ENCODE data around the gene STIM1.

The STIM1 gene

GRCh38 chr11:3955299-3955665 lies 99.8 kb downstream of the STIM1 start:
- DNase-seq, result no peak

- DNase-seq, result no peak
Measured at GRCh38 chr11:3956038-3956437, 100.6 kb downstream of the STIM1 start.

- DNase-seq, result no peak
Measured at GRCh38 chr11:3956748-3957147, 101.3 kb downstream of the STIM1 start.

- DNase-seq, result no peak
Measured at GRCh38 chr11:3957437-3957836, 102.0 kb downstream of the STIM1 start.

GRCh38 chr11:3958281-3958680 lies 102.8 kb downstream of the STIM1 start:
- DNase-seq, result no peak

- no peak for DNase-seq
Measured at GRCh38 chr11:3959015-3959902, 103.8 kb downstream of the STIM1 start.

GRCh38 chr11:3959903-3960265 lies 104.4 kb downstream of the STIM1 start:
- no peak for DNase-seq

GRCh38 chr11:3962406-3962840 lies 107.0 kb downstream of the STIM1 start:
- DNase-seq, result no peak

GRCh38 chr11:3964056-3964455 lies 108.6 kb downstream of the STIM1 start:
- no peak for DNase-seq

- no peak for DNase-seq
Measured at GRCh38 chr11:3964935-3965604, 109.6 kb downstream of the STIM1 start.

GRCh38 chr11:3967695-3968094 lies 112.2 kb downstream of the STIM1 start:
- DNase-seq, result no peak

- no peak for DNase-seq
Measured at GRCh38 chr11:3969200-3969599, 113.7 kb downstream of the STIM1 start.

- no peak for DNase-seq
Measured at GRCh38 chr11:3969613-3970012, 114.1 kb downstream of the STIM1 start.

GRCh38 chr11:3970108-3970507 lies 114.6 kb downstream of the STIM1 start:
- no peak for DNase-seq

- no peak for DNase-seq
Measured at GRCh38 chr11:3971756-3972404, 116.4 kb downstream of the STIM1 start.

- DNase-seq, result no peak
Measured at GRCh38 chr11:3972431-3972830, 117.0 kb downstream of the STIM1 start.

GRCh38 chr11:3977078-3977477 lies 121.6 kb downstream of the STIM1 start:
- DNase-seq, result no peak

GRCh38 chr11:3981084-3981633 lies 125.7 kb downstream of the STIM1 start:
- DNase-seq, result no peak

- no peak for DNase-seq
Measured at GRCh38 chr11:3982431-3982830, 127.0 kb downstream of the STIM1 start.

GRCh38 chr11:3983101-3983500 lies 127.6 kb downstream of the STIM1 start:
- DNase-seq, result no peak

- DNase-seq, result no peak
Measured at GRCh38 chr11:3984896-3985295, 129.4 kb downstream of the STIM1 start.

GRCh38 chr11:3985631-3986030 lies 130.2 kb downstream of the STIM1 start:
- DNase-seq, result no peak

GRCh38 chr11:3986301-3986700 lies 130.8 kb downstream of the STIM1 start:
- DNase-seq, result no peak

Measured in NCI-H2081 (cell line).